CD14-positive monocyte (primary cell): ENCODE measurements around the gene CFAP70. TPM values are rescaled to one million over a fixed set of nuclear protein-coding genes. Genes with fewer than 3 reads are reported as not detected.
A peak's percentile ranks its signal among the peaks of the same experiment; 100 is the strongest.

ENCODE experiments used
- DNase-seq, 3 donors: peaks; one replicate each; pipeline ENCODE4 v3.0.0-alpha.2; 2011 to 2022
- H2AFZ ChIP-seq: 2 replicates; pipeline ENCODE4 v1.6.0; 2012; ENCODE audit warnings: mild to moderate bottlenecking, low read depth, low read length, inconsistent platforms; ENCODE audit not compliant: insufficient read depth, poor library complexity, severe bottlenecking
- H3K27ac ChIP-seq, 2 donors: 1 replicate in 1 of 2; 2 replicates in 1 of 2; pipeline ENCODE4 v1.5.1; 2012 to 2013; ENCODE audit warnings: low read length in 2 of 2, control low read depth in 1 of 2, inconsistent platforms in 1 of 2, low read depth in 1 of 2, mild to moderate bottlenecking in 1 of 2
- H3K27me3 ChIP-seq, 2 donors: one replicate each; pipeline versions ENCODE4 v1.6.0 to v1.6.1; 2011 to 2013; ENCODE audit warnings: low read length in 2 of 2; ENCODE audit not compliant: control insufficient read depth in 2 of 2, insufficient read depth in 2 of 2
- H3K36me3 ChIP-seq, 2 donors: replicated peaks in 1 of 2; 1 replicate in 1 of 2; 2 replicates in 1 of 2; pipeline versions ENCODE4 v1.5.1 to v1.6.1; 2012 to 2013; ENCODE audit warnings: low read length in 2 of 2, control low read depth in 1 of 2, inconsistent platforms in 1 of 2, mild to moderate bottlenecking in 1 of 2; ENCODE audit not compliant: insufficient read depth in 2 of 2, control insufficient read depth in 1 of 2
- H3K4me1 ChIP-seq, 2 donors: 1 replicate in 1 of 2; 2 replicates in 1 of 2; pipeline versions ENCODE4 v1.5.1 to v1.6.1; 2012 to 2013; ENCODE audit warnings: low read length in 2 of 2, control low read depth in 1 of 2, inconsistent platforms in 1 of 2, mild to moderate bottlenecking in 1 of 2, moderate library complexity in 1 of 2; ENCODE audit not compliant: insufficient read depth in 2 of 2, control insufficient read depth in 1 of 2
- H3K4me2 ChIP-seq: replicated peaks from 2 replicates; pipeline ENCODE3; 2012; ENCODE audit warnings: low read length, moderate library complexity, mild to moderate bottlenecking; ENCODE audit not compliant: poor library complexity, severe bottlenecking; ENCODE audit errors: extremely low read depth
- H3K4me3 ChIP-seq, 3 experiments: fragments of 200-600 bp in 1 of 3; sonication (generic) in 1 of 3; replicated peaks in 1 of 3; 1 replicate in 2 of 3; 2 replicates in 1 of 3; pipeline ENCODE4 v1.5.1; 2011 to 2013; ENCODE audit warnings: low read length in 3 of 3, mild to moderate bottlenecking in 3 of 3, control low read depth in 2 of 3, low read depth in 2 of 3, inconsistent platforms in 1 of 3, moderate library complexity in 1 of 3
- H3K79me2 ChIP-seq: 2 replicates; pipeline ENCODE4 v1.6.0; 2012; ENCODE audit warnings: mild to moderate bottlenecking, control low read depth, inconsistent platforms, low read length, moderate library complexity; ENCODE audit not compliant: insufficient read depth
- H3K9ac ChIP-seq: 2 replicates; pipeline ENCODE4 v1.6.0; 2017; ENCODE audit warnings: low read length, mild to moderate bottlenecking; ENCODE audit not compliant: insufficient read depth, poor library complexity, severe bottlenecking
- H3K9me3 ChIP-seq, 2 donors: replicated peaks in 1 of 2; 1 replicate in 1 of 2; 2 replicates in 1 of 2; pipeline versions ENCODE4 v1.5.1 to v1.6.1; 2012 to 2013; ENCODE audit warnings: low read length in 2 of 2, control low read depth in 1 of 2; ENCODE audit not compliant: control insufficient read depth in 1 of 2, insufficient read depth in 1 of 2
- H4K20me1 ChIP-seq: 2 replicates; pipeline ENCODE4 v1.6.0; 2012; ENCODE audit warnings: mild to moderate bottlenecking, low read length, control low read depth, moderate library complexity; ENCODE audit not compliant: insufficient read depth
- H3K27ac Mint-ChIP-seq, 7 donors: one replicate each; pipeline ENCODE4 v1.8.0; 2020; ENCODE audit warnings: mild to moderate bottlenecking in 7 of 7, mixed read lengths in 7 of 7, moderate library complexity in 6 of 7, inconsistent platforms in 2 of 7
- H3K27me3 Mint-ChIP-seq, 3 donors: one replicate each; pipeline ENCODE4 v1.8.0; 2021 to 2022; ENCODE audit warnings: low read depth in 3 of 3, mild to moderate bottlenecking in 3 of 3, mixed read lengths in 3 of 3, moderate library complexity in 3 of 3, inconsistent platforms in 1 of 3
- H3K36me3 Mint-ChIP-seq, 2 donors: one replicate each; pipeline ENCODE4 v1.8.0; 2020; ENCODE audit warnings: mixed read lengths in 2 of 2, inconsistent platforms in 1 of 2, mild to moderate bottlenecking in 1 of 2
- H3K4me1 Mint-ChIP-seq: one replicate; pipeline ENCODE4 v1.8.0; 2020; ENCODE audit warnings: mild to moderate bottlenecking, mixed read lengths
- H3K4me3 Mint-ChIP-seq, 2 donors: one replicate each; pipeline ENCODE4 v1.8.0; 2020; ENCODE audit warnings: mild to moderate bottlenecking in 2 of 2, mixed read lengths in 2 of 2, moderate library complexity in 1 of 2
- H3K9me3 Mint-ChIP-seq, 7 donors: one replicate each; pipeline ENCODE4 v1.8.0; 2020 to 2022; ENCODE audit warnings: mixed read lengths in 7 of 7, mild to moderate bottlenecking in 6 of 7, moderate library complexity in 6 of 7, inconsistent platforms in 2 of 7
- CTCF ChIP-seq: fragments of 200-600 bp; IDR thresholded peaks from one replicate; pipeline ENCODE4 v1.8.0; 2022; ENCODE audit warnings: antibody characterized with exemption, mild to moderate bottlenecking
- WGBS: methylation state at CpG from one replicate; pipeline ENCODE4 v1.1.5; 2013; ENCODE audit warnings: missing lambda C conversion rate; ENCODE audit not compliant: insufficient coverage; 5-methylcytosine and 5-hydroxymethylcytosine counted together
- intact Hi-C, 2 donors: fragments of 100-400 bp; cut with micrococcal nuclease; formaldehyde crosslinking; loops; one replicate each; pipeline versions ENCODE4 v1.15.0 to v1.15.1; 2023
- polyA plus RNA-seq, 3 donors: library from polyadenylated mRNA; depleted of rRNA in 1 of 3; unstranded in 2 of 3; stranded (reverse) in 1 of 3; fragments of 300-500 nt in 2 of 3; fragments of >200 nt in 1 of 3; fragmentation: Illumina TruSeq in 2 of 3; gene quantifications; 1 replicate in 2 of 3; 2 replicates in 1 of 3; pipeline ENCODE4 v1.2.3, GENCODE V29; 2012 to 2021

CFAP70 gene
- polyA plus RNA-seq, 3 donors: 0.13 to 1.1 TPM; not detected in 1

- H3K4me2 ChIP-seq: no peak overlapping the region
- H3K4me1 ChIP-seq: no peaks in the 10 kb centered on the region
- Mint-ChIP-seq H3K4me1 (peaks cover 1% of the 10 kb centered on the region), H3K36me3 (peaks cover 55 to 85% of the 10 kb centered on the region in 2 donors), H3K27ac (no peak overlapping the region), H3K27me3 (no peaks in the 10 kb centered on the region), H3K4me3 (no peak overlapping the region), H3K9me3 (peaks cover 0 to 2% (median 0%) of the 10 kb centered on the region in 7 donors)
- H3K9me3 ChIP-seq: no peaks in the 10 kb centered on the region
- peaks cover 31 to 83% of the 10 kb centered on the region in 2 donors for H3K36me3 ChIP-seq
- TF ChIP-seq CTCF: no peak
- no peaks in the 10 kb centered on the region for H3K27me3 ChIP-seq
- no peak for DNase-seq
- H3K79me2 ChIP-seq: no peaks in the 10 kb centered on the region
- no peak overlapping the region for H3K4me3 ChIP-seq
- intact Hi-C loops: no loop called here
- H3K27ac ChIP-seq: no peak overlapping the region
- no peak overlapping the region for H3K9ac ChIP-seq
- H4K20me1 ChIP-seq: no peaks in the 10 kb centered on the region
- no peak overlapping the region for H2AFZ ChIP-seq
- WGBS: 100% methylated on average over 1 of the region's 4 CpGs
Measured at GRCh38 chr10:73368238-73368637, 9.6 kb upstream of the CFAP70 start.

- peaks cover 0 to 8% of the 10 kb centered on the region in 2 donors for H3K4me1 ChIP-seq
- no peaks in the 10 kb centered on the region for H3K27me3 ChIP-seq
- DNase-seq: peak in 1 of 3 donors; percentile 4
- Mint-ChIP-seq H3K4me1 (peaks cover 9% of the 10 kb centered on the region), H3K9me3 (peaks cover 0 to 2% (median 0%) of the 10 kb centered on the region in 7 donors), H3K27me3 (no peaks in the 10 kb centered on the region), H3K27ac (peak overlapping the region in 1 of 7 donors; percentile 2), H3K36me3 (peaks cover 50 to 70% of the 10 kb centered on the region in 2 donors), H3K4me3 (no peak overlapping the region)
- H3K27ac ChIP-seq: no peak overlapping the region
- no peaks in the 10 kb centered on the region for H4K20me1 ChIP-seq
- H3K4me3 ChIP-seq: no peak overlapping the region
- no peaks in the 10 kb centered on the region for H3K79me2 ChIP-seq
- no peak for TF ChIP-seq CTCF
- intact Hi-C loops: no loop called here
- no peak overlapping the region for H3K9ac ChIP-seq
- H3K4me2 ChIP-seq: no peak overlapping the region
- H2AFZ ChIP-seq: no peak overlapping the region
- H3K36me3 ChIP-seq: peaks cover 23 to 75% of the 10 kb centered on the region in 2 donors
- WGBS: 100% methylated on average over 4 of the region's 6 CpGs
- no peaks in the 10 kb centered on the region for H3K9me3 ChIP-seq
Measured at GRCh38 chr10:73366381-73367298, 8.0 kb upstream of the CFAP70 start.
